HG03159 (cell line): ENCODE data around the gene TBC1D20.
"Not testable (repeated sequence)": the region's sequence is repeated elsewhere in the genome, so short reads cannot be mapped to it uniquely, and the experiment has no call there.

Experiments used
- ATAC-seq: cut with Tn5 transposase; IDR thresholded peaks from one replicate; pipeline ENCODE4 v1.9.1; 2021; ENCODE audit warnings: mild to moderate bottlenecking, moderate library complexity; ENCODE audit not compliant: unreplicated experiment

TBC1D20 gene

DNA sequence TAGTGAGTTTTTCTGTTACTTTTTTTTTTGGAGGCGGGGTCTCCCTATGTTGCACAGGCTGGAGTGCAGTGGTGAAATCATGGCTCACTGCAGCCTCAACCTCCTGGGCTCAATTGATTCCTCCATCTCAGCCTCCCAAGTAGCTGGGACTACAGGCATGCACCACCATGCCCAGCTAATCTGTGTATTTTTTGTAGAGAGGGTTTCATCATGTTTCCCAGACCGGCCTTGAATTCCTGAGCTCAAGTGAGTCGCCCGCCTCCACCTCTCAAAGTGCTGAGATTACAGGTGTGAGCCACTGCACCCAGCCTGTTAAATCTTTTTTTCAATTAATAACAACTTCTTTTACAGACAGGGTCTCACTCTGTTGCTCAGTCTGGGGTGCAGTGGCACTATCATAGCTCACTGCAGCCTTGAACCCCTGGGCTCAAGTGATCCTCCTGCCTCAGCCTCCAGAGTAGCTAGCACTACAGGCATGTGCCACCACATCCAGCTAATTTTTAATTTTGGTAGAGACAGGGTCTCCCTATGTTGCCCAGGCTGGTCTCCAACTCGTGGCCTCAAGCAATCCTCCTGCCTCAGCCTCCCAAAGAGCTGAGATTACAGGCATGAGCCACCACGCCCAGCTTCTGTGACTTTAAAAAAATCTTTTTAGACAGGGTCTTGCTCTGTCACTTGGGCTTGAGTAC, 14.4 kb upstream of the TBC1D20 start:
- not testable (repeated sequence) for ATAC-seq

DNA sequence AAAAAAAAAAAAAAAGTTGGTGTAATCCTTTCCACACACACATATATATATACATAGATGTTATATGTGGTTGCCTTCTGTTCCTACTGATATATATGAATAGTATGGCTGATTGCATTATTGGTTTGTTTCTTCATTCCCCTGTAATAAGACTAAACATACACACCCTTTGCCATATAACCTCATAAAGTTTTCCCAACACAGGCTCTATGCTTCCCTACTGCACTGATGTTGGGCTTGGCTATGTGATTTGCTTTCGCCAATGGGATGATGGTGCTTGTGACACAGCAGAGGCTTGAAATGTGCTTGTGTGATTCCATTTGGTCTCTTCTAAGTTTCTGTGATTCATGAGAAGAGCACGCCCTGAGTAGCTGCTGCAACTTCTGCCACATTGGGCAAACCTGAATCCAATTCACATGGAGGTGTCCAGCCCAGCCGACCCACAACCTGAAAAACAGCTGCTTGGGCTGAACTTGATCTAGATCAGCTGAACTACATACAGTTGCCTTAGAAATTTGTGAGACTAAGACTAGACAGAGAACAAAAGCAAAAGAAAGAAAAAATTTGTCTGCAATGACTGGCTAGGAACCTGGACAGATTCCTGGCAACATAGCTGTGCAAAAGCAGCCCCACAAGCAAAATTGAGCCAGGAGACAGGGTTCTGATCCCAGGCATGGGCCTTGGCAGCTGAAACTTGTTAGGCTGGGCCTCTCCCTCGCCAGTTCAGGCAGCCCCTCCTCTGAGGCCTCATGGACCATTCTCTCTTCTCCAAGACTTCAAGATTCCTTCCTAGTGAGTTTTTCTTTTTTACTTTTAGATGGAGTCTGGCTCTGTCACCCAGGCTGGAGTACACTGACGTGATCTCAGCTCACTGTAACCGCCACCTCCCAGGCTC, 13.4 kb upstream of the TBC1D20 start:
- no peak for ATAC-seq

DNA sequence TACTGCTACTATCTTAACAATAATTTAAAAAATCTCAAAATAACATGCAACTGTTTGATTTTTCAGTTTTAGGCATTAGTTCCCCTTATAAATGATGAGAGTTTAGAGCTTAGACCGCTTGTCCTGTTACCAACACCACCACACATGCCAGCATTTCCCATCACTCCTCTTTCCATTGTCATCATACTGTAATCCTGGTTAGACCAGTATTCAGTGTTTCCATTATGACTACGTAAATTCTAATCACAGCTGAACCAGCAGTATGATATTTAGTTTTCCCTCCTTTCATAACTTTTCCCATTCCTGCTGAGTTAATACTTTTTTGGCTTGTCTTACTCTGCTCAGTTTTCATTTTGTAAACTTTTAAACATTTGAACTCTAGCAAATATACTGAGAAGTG, 12.2 kb upstream of the TBC1D20 start:
- no peak for ATAC-seq

DNA sequence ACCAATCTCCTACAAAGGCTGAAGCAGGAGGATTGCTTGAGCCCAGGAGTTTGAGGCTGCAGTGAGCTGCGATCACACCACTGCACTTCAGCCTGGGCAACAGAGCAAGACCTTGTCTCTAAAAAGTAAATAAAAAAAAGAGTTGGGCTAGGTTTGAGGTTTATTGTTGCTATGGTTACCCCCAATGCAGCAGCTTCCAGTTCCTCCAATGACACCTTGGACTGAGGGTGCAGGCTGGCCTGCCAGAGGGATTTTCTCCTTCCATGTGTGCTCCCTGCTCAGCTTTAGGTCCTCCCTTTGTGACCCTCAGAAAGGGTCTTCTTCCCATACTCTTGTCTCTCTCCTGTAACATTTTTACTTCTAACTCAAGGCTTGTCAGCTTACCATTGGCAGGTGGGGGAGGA, 10.6 kb upstream of the TBC1D20 start:
- ATAC-seq: no peak

DNA sequence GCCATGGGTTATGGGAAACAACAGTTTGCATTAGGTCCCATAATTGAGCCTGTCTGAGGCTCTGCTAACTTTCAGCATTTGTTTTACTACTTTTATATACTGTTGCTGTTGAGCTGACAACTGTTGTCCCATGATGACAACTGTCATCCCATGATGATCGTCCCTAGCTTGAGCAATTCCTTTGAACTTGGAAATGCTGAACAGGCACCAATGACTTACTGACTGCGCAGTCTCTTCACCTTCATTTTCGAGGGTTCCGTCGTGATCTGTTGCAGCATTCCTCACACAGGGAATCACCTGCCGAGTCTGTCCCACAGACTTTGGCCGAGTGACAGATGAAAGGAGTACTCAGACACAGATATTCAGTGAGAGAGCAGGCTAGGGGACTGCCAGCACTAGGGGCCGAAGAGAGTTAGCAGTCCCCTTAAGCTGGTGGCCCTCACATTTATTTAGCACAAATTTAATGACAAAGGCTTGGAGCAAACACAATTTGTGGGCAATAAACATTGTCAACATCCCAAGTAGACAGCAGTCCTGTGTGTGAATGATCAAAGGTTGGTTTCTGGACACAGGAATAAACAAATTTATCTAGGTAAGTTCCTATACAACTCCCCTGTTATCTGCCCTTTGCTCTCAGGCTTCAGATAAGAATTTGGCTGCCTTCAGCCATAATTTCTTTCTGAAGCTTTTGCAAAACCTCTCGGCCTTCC, 10.0 kb upstream of the TBC1D20 start:
- no peak for ATAC-seq

DNA sequence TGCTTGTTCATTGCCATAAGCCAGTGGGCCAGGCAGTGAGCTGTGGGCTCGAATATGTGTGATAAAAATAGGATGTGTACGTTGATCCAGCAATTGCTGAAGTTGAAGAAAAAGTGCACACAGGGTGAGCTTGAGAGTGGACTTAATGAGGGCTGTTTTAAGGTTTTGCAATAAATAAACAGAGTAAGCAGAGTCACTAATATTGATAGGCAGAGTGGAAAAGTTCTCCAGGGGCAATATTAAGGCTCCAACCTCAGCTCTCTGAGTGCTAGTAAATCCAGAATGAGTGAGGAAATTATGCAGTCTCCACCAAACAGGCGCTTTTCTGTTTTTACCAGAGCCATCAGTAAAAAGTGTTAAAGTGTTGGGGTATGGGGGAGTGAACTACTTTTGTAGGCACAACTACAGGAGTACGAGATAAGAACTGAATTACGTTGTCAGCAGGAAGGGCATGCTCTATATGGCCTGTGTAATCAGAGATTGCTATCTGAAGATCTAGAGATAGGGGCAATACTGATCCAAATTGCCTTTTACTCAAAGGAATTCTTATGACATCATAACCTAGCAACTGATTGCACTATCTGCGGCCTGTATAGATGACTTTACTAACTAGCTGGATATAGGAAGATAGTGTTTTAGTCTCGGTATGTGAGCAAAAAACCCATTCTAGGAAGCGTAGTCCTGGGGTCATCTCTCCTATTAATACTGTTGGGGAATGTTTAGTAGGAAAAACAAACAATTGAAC, 7.6 kb upstream of the TBC1D20 start:
- ATAC-seq: no peak

DNA sequence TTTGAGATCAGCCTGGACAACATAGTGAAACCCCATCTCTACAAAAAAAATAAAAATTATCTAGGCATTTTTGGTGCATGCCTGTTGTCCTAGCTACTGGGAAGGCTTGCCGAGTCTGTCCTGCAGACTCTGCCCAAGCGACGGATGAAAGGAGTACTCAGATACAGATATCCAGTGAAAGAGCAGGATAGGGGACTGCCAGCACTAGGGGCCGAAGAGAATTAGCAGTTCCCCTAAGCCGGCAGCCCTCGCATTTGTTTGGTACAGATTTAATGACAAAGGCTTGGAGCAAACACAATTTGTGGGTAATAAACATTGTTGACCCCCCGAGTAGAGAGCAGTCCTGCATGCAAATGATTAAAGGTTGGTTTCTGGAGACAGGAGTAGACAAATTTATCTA, 5.4 kb upstream of the TBC1D20 start:
- ATAC-seq: no peak

GRCh38 chr20:461254-462198, 807 bp downstream of the TBC1D20 start:
- peak; percentile 35 for ATAC-seq

DNA sequence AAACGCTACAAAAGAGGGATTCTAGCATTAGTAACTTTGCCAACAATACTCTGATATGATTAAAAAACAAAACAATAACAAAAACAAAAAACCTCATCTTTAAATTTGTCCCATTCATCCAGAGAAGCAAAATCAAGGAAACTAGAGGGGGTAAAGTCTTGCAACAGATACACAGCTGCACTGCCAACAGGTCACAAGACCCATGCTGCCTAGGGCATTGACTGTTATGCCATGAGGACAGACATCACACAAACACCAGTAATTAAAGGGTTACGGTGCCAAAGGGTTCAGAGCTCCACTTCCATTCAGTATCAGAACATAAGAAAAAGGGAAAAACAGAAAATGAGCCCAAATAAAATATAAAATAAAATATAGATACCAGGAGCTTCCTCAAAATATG, 1.6 kb downstream of the TBC1D20 start:
- ATAC-seq: no peak

DNA sequence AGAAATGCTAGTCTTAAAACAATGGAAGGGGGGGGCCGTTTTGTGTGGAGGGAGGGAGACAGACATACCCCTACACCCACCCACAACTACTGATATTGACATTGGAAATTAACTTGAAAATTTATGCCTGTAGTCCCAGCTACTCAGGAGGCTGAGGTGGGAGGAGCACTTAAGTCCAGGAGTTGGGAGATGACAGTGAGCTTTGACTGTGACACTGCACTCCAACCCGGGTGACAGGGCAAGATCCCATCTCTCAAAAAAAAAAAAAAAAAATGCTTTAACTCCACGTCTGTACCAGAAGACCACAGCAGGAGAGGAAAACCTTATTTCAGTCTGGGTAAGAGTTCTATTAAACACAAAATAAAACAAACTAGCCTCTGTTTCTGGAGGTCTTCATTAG, 2.2 kb downstream of the TBC1D20 start:
- ATAC-seq: no peak

DNA sequence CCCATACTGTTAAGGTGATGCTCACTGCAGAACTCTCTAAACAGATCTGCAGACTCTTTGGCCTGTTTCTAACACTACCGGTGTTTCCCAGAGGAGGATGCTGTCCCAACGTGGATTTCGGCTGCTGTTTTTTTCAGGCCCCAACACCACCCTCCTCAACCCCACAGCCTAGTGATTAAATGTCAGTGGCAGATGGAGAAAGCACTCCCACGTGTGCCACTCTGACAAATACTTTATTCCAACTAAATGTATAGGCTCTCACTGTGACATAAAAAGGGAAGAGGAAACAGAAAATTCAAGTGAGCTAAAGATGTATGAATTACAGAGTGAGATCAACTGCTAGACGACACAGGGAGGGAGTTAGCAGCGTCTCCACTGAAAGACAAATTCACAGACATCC, 3.6 kb downstream of the TBC1D20 start:
- ATAC-seq: no peak

GRCh38 chr20:454951-455350, 7.4 kb downstream of the TBC1D20 start:
- ATAC-seq: no peak

DNA sequence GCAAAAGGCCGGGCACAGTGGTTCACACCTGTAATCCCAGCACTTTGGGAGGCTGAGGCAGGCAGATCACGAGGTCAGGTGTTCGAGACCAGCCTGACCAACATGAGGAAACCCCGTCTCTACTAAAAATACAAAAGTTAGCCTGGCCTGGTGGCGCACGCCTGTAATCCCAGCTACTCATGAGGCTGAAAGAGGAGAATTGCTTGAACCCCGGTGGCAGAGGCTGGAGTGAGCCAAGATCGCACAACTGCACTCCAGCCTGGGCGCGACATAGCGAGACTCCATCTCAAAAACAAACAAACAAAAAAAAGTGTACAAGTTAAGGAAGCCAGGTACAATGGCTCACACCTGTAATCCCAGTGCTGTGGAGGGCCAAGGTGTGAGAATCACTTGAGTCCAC, 10.3 kb downstream of the TBC1D20 start:
- not testable (repeated sequence) for ATAC-seq

GRCh38 chr20:445514-446336, 16.6 kb downstream of the TBC1D20 start:
- ATAC-seq: no peak

- ATAC-seq: no peak
These were observed 17.4 kb downstream of the TBC1D20 start for GRCh38 chr20:444862-445426.

DNA sequence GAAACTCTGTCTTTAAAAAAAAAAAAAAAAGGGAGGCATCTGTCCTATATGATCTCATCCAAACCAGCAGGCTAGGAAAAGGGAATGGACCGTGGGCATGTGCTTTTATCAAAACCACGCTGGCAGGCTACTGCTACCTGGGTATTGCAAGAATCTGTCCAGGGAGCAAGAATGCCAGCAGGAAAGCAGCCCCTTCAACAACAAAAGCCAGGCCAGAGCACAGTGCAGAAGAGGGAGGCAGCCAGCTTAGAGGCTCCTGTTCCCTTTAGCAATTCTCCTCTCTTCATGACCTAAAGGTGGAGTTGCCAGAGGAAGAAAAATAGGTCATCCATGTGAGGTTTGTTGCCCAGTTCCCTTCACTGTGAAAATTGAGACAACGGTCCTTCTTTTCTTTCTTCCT, 18.2 kb downstream of the TBC1D20 start:
- ATAC-seq: no peak

GRCh38 chr20:443223-443775, 19.0 kb downstream of the TBC1D20 start:
- ATAC-seq: no peak

DNA sequence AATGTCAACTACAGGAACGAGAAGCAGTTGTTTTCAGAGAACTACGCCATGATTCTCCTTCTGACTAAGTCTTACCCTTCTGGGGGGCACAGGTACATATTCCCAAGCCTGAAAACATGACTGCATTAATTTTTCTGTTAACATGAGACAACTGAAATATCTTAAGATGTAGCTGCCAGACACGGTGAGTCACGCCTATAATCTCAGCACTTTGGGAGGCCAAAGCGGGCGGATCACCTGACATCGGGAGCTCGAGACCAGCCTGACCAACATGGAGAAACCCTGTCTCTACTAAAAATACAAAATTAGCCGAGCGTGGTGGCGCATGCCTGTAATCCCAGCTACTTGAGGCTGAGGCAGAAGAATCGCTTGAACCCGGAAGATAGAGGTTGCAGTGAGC, 21.7 kb downstream of the TBC1D20 start:
- no peak for ATAC-seq
